NK-92 treated with Interleukin-12 subunit alpha and Interleukin-12 subunit beta, amount 100 ng/mL, for 24 hours (cell line): ENCODE measurements around the gene URI1.

Source experiments
- DNase-seq: peaks from one replicate; lab custom pipeline; 2025; lab: John Stamatoyannopoulos, UW

Gene URI1

DNA sequence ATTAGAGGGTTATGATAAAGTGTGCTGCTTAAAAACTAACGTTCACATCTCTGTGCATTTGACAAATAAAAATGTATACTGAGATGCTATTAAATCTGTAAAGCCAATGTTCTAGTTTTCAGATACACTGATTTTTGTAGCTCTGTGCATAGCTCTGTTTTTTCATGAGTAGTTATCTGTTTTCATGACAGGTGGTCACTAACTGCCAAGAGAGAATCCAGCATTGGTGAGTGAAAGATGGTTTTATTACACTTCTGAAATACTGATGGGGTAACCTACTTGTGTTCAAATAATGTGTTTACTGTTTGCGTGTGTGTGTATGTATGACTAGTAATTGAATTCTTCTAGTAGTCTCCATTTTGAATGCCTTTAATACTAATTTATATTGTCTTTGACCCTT lies 29.0 kb downstream of the URI1 start:
- DNase-seq = no peak

GRCh38 chr19:29971648-29972047 lies 29.6 kb downstream of the URI1 start:
- no peak for DNase-seq

- no peak for DNase-seq
These were observed 32.7 kb downstream of the URI1 start for GRCh38 chr19:29974701-29975100.

- no peak for DNase-seq
These were observed 34.3 kb downstream of the URI1 start for GRCh38 chr19:29976151-29976943.

DNA sequence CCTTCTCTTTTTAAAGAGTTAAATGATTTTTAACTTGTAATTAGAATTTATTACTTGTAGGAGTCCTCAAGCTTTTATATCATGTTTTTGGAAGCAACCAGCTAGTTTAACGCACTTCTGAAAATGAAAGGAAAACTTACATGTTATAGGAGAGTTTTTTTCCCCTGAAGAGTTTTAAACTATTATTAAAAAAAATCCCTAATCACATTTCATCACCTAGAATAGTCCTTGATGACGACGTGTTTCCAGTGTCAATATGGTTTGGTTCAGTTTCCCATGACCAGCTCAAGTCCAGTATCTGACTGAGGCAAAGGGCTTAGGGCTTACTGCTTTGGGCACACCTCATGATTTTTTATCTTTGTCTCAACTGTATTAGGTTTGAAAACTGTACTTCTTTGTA lies 36.0 kb downstream of the URI1 start:
- no peak for DNase-seq

DNA sequence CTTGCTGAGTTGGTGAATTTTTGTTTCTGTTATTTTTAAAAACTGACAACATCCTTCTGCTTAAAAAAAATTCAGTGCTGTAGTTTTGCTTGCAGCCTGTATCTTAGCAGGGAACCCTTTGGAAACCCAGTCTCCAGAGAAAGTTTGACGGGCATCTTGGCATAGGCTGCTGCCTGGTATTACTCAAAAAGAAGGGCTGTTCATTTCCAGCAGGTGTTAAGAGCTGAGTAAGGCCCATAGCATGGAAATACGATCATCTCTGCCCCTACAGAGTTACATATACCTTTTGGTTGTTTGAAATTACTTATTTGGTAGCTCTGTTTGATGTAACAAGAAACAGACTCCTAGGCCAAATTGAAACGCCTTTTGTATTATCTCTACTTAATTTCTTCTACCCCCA lies 41.5 kb downstream of the URI1 start:
- DNase-seq = no peak

DNA sequence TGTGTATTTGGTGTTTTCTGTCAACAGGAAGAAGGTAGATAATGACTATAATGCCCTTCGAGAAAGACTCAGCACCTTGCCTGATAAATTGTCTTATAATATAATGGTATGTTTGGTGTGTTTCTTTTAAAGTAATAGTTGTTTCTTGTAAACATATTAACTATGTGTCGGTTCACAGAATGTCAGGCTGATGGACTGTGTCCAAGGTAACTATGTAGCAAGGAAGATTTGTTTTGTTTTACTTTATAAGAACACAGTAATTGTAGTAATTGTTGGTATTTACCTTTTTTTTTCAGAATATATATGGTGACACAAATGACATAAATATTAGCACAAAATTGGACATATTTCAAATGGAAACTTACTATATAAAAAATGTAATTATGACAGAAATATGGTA lies 43.2 kb downstream of the URI1 start:
- DNase-seq = no peak

- DNase-seq = no peak
These were observed 46.3 kb downstream of the URI1 start for GRCh38 chr19:29988351-29988750.

DNA sequence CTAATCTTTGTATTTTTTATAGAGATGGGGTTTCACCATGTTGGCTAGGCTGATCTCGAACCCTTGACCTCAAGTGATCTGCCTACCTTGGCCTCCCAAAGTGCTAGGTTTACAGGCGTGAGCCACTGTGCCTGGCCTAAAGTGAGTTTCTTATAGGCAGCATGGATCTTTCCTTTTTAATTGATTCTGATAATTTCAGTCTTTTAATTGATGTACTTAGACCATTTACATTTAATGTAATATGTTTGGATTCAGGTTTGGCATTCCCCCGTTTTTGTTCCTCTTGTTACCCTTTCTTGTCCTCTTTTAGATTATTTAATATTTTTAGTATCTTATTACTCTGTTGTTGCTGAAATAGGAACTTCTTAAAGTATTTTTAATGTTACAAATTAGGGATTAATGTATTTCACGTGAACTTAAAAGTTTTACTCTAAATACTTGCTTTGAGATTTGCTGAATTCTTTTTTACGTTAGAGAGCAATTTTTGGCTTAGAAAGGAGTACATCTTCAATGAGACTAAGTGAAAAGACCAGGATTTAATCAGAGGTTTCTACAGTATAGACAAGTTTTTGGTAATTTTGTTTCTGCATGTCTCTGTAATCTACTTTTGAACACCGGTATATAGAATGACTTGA lies 50.3 kb downstream of the URI1 start:
- no peak for DNase-seq

DNA sequence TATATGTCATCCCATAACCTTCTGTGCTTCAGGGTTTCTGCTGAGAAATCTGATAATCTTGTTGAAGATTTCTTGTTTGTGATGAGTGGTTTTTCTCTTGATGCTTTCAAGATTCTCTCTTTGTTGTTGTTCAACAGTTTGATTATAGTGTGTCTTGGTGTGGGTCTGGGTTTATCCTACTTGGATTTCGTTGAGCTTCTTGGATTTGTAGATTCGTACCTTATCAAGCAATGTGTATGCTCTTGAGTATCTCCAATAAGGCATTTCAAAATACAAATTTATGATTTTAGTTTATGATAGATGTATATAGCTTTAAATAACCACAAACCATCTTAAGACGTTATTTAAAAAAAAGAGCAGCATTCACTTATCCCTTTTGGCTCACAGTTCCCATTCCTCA lies 57.5 kb downstream of the URI1 start:
- DNase-seq = no peak

DNA sequence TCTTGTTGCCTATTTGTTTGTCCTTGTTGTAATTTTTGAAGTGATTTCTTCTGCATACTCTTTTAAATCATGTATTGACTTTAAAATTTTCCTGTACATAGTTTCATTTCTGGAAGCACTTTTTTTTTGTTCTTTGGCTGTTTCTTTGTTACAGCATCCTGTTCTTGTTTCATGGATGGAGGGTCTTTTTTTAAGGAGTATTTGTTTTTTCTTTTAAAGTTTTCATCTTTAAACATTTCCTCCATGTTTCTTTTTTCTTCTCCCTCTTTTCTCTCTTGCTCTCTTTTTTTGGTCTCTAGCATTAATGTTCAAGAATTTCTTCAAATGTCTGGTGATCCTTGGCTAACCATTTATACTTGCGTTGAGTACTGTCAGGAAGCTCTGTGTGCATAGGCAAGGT lies 58.8 kb downstream of the URI1 start:
- no peak for DNase-seq

- no peak for DNase-seq
These were observed 59.3 kb downstream of the URI1 start for GRCh38 chr19:30001301-30001700.

DNA sequence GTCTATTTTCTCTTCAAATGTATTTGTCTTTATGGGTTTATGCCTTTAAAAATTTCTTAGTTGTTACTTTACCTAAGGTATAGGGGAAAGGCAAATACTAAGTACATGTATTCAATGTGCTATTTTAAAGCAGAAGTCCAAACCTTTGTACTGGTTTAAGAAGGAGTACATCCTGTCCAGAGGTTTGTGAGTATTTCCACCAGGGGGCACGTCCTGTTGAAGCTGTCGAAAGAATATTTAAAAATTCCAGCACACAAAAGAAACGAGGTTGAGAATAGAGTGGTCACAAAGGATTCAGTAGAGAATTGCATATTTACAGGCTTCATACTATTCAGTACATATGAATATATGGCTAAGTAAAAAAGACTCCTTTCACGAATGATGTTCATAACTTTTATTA lies 59.8 kb downstream of the URI1 start:
- DNase-seq = no peak

DNA sequence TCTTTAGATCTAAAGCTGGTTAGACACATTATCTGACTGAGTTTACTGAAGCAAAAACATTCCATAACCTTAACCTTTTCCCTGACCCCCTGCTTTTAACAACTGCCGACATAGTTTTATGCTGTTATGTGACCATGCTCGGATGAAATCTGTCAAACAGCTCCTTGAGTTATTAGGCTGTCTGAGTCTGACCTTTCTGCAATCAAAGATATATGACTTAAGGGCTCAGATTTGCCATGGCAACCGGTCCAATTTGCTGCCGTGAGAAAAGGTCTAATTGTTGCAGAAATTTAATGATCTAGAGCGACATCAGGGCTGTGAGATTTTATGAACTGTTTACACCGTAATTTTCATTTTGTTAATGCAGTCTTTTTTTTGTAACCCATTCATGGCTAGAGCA lies 61.8 kb downstream of the URI1 start:
- no peak for DNase-seq

DNA sequence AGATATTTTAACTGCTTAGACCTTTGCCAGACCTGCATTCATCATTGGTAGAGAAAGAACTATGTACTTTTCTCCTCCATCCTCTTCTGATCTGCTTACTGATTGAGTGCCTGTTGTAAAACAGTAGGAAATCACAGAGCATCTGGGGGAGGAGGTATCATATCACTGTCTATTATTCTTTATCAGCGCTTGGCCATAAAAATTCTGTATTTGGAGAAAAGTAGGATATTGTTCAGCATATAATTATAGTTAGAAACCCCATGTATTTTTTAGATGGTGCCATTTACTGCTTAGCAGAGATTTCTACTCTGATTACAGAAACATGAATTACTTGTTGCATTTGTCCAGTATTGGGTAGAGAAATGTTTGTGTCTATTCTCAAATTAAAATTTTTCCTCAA lies 62.4 kb downstream of the URI1 start:
- no peak for DNase-seq

- DNase-seq = no peak
These were observed 64.2 kb downstream of the URI1 start for GRCh38 chr19:30006207-30006606.

- no peak for DNase-seq
These were observed 66.1 kb downstream of the URI1 start for GRCh38 chr19:30008169-30008568.

- DNase-seq = no peak
These were observed 67.0 kb downstream of the URI1 start for GRCh38 chr19:30009013-30009412.

- DNase-seq = no peak
These were observed 69.1 kb downstream of the URI1 start for GRCh38 chr19:30011051-30011578.

DNA sequence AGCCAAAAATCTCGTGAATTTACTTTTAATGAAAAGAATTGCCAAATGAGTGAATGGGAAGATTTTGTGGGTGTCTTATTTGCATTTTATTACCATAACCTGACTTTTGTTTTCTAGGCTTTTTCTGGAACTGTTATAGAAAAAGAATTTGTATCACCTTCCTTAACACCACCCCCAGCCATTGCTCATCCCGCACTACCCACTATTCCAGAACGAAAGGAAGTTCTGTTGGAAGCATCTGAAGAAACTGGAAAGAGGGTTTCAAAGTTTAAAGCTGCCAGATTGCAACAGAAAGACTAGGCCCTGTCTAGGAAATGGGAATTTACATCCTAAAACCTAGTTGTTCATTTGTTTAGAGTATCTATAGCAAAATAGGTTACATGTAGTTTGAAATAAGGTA lies 72.7 kb downstream of the URI1 start:
- DNase-seq = no peak

DNA sequence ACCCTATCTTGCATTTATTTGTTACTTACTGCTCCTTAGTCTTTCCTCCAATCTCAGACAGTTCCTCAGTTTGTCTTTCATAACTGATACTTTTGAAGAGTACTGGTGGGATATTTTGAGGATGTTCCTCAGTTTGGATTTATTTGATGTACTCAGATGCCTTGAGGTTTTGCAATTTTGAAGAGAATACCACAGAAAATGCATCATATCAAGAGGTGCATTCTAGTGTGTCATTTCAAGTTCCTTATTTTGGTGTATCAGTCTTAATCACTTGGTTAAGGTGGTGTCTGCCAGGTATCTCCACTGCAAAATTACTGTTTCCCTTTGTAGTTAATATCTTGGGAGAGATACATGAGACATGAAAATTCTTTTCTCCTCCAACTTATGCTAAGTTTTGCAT lies 75.1 kb downstream of the URI1 start:
- no peak for DNase-seq

GRCh38 chr19:30020189-30020588 lies 78.2 kb downstream of the URI1 start:
- no peak for DNase-seq

DNA sequence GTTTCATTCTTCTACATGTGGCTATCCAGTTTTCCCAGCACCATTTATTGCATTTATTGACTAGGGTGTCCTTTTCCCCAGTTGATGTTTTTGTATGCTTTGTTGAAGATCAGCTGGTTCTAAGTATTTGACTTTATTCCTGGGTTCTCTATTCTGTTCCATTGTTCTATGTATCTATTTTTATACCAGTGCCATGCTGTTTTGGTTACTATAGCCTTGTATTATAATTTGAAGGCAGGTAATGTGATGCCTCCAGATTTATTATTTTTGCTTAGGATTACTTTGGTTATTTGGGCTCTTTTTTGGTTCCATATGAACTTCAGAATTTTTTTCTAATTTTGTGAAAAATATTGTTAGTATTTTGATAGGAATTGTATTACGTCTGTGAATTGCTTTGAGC lies 80.6 kb downstream of the URI1 start:
- no peak for DNase-seq

- no peak for DNase-seq
These were observed 81.3 kb downstream of the URI1 start for GRCh38 chr19:30023330-30023729.
